Endothelial cell of umbilical vein (primary cell): ENCODE results near the gene RNF213. TPM values are rescaled to one million over a fixed set of nuclear protein-coding genes. Genes with fewer than 3 reads are reported as not detected.
"Not testable (repeated sequence)": the region's sequence is repeated elsewhere in the genome, so short reads cannot be mapped to it uniquely, and the experiment has no call there.

ENCODE experiments used
- BruUV-seq: library from RNA; stranded (reverse); fragments of 400-500 nt; replicated peaks from 2 replicates; lab custom pipeline; 2021; lab: Mats Ljungman, UMichigan
- CTCF ChIA-PET: fragments of 300-600, 350-600 bp; sonication (Branson Sonifier 250); formaldehyde crosslinking; loops from one replicate; lab custom pipeline; 2021; ENCODE audit warnings: antibody characterized with exemption, inconsistent platforms; lab: Charles Lee
- POLR2A ChIA-PET: fragments of 300-600, 350-600 bp; sonication (Branson Sonifier 250); formaldehyde crosslinking; loops from one replicate; lab custom pipeline; 2021; ENCODE audit warnings: antibody characterized with exemption, inconsistent platforms; lab: Charles Lee
- DNase-seq: peaks from one replicate; pipeline ENCODE4 v3.0.0-alpha.2; 2011; ENCODE audit warnings: low read depth, low spot score
- FAIRE-seq: peaks from 2 replicates; lab custom pipeline; 2011; peaks lifted over from hg19 to GRCh38; lab: Jason Lieb, UNC
- H2AFZ ChIP-seq: 2 replicates; pipeline ENCODE4 v1.6.0; 2012; ENCODE audit warnings: low read depth, low read length, control low read depth, inconsistent platforms
- H3K27ac ChIP-seq: 2 replicates; pipeline ENCODE4 v1.5.1; 2011; ENCODE audit warnings: low read depth, mild to moderate bottlenecking, control low read depth, low read length, moderate library complexity; ENCODE audit not compliant: insufficient read depth
- H3K27me3 ChIP-seq, 2 experiments: 2 replicates each; pipeline versions ENCODE4 v1.6.0 to v1.6.1; 2011; ENCODE audit warnings: low read length in 2 of 2, mixed read lengths in 1 of 2; ENCODE audit not compliant: control insufficient read depth in 2 of 2, insufficient read depth in 2 of 2
- H3K36me3 ChIP-seq, 2 experiments: 2 replicates in 1 of 2; 3 replicates in 1 of 2; pipeline ENCODE4 v1.5.1; 2011; ENCODE audit warnings: low read length in 2 of 2, mild to moderate bottlenecking in 1 of 2, moderate library complexity in 1 of 2; ENCODE audit not compliant: control insufficient read depth in 2 of 2, insufficient read depth in 2 of 2; ENCODE audit errors: extremely low read depth in 1 of 2
- H3K4me1 ChIP-seq: 3 replicates; pipeline ENCODE4 v1.5.1; 2011; ENCODE audit warnings: mild to moderate bottlenecking, low read length; ENCODE audit not compliant: control insufficient read depth, insufficient read depth; ENCODE audit errors: extremely low read depth
- H3K4me2 ChIP-seq: 2 replicates; pipeline ENCODE4 v1.6.1; 2011; ENCODE audit warnings: low read length, control low read depth, mixed read lengths; ENCODE audit not compliant: insufficient read depth
- H3K4me3 ChIP-seq, 3 experiments: fragments of 200-600 bp in 1 of 3; sonication (generic), shearing (Covaris generic) in 1 of 3; replicated peaks in 1 of 3; 2 replicates each; pipeline ENCODE4 v1.5.1; 2011 to 2016; ENCODE audit warnings: control low read depth in 3 of 3, low read length in 3 of 3, mild to moderate bottlenecking in 2 of 3, inconsistent platforms in 1 of 3, low read depth in 1 of 3, moderate library complexity in 1 of 3; ENCODE audit not compliant: insufficient read depth in 1 of 3
- H3K79me2 ChIP-seq: 2 replicates; pipeline ENCODE4 v1.6.0; 2012; ENCODE audit warnings: low read length, inconsistent platforms; ENCODE audit not compliant: control insufficient read depth, insufficient read depth
- H3K9ac ChIP-seq: replicated peaks from 2 replicates; pipeline ENCODE3; 2011; ENCODE audit warnings: low read length, control low read depth; ENCODE audit not compliant: insufficient read depth; ENCODE audit errors: extremely low read depth
- H3K9me1 ChIP-seq: replicated peaks from 3 replicates; pipeline ENCODE4 v1.6.0; 2011; ENCODE audit warnings: mild to moderate bottlenecking, low read length; ENCODE audit not compliant: control insufficient read depth, insufficient read depth; ENCODE audit errors: extremely low read depth
- H3K9me3 ChIP-seq: replicated peaks from 2 replicates; pipeline ENCODE4 v1.5.1; 2012; ENCODE audit warnings: low read length, inconsistent platforms; ENCODE audit not compliant: control insufficient read depth, insufficient read depth
- H4K20me1 ChIP-seq: replicated peaks from 2 replicates; pipeline ENCODE3; 2011; ENCODE audit warnings: mild to moderate bottlenecking, low read length; ENCODE audit not compliant: control insufficient read depth, insufficient read depth; ENCODE audit errors: extremely low read depth
- CTCF ChIP-seq, 2 donors: IDR thresholded peaks; 1 replicate in 1 of 2; 2 replicates in 1 of 2; pipeline ENCODE4 v1.5.1; 2011; ENCODE audit warnings: low read length in 2 of 2, mild to moderate bottlenecking in 2 of 2, moderate library complexity in 2 of 2, control low read depth in 1 of 2, inconsistent platforms in 1 of 2, low read depth in 1 of 2; ENCODE audit not compliant: insufficient read depth in 1 of 2; ENCODE audit errors: extremely low read depth in 1 of 2
- EZH2 ChIP-seq: IDR thresholded peaks from 2 replicates; pipeline ENCODE4 v1.6.1; 2012; ENCODE audit warnings: borderline replicate concordance, low read depth, mild to moderate bottlenecking, moderate library complexity, low read length, inconsistent platforms; ENCODE audit not compliant: severe bottlenecking
- FOS ChIP-seq: IDR thresholded peaks from 2 replicates; pipeline ENCODE4 v1.6.1; 2011; ENCODE audit warnings: mild to moderate bottlenecking, low read length, moderate library complexity, borderline replicate concordance; ENCODE audit not compliant: insufficient read depth
- GATA2 ChIP-seq: IDR thresholded peaks from 2 replicates; pipeline ENCODE4 v1.7.0; 2011; ENCODE audit warnings: low read depth, mild to moderate bottlenecking, moderate library complexity, mixed read lengths, low read length; ENCODE audit not compliant: insufficient read length, insufficient read depth
- JUN ChIP-seq: IDR thresholded peaks from 2 replicates; pipeline ENCODE4 v1.6.1; 2011; ENCODE audit warnings: borderline replicate concordance, low read depth; ENCODE audit not compliant: insufficient read length, insufficient read depth
- MAX ChIP-seq: IDR thresholded peaks from 2 replicates; pipeline ENCODE4 v1.6.1; 2011; ENCODE audit not compliant: insufficient read depth, insufficient read length
- MYC ChIP-seq: IDR thresholded peaks from one replicate; pipeline ENCODE4 v1.6.1; 2011; ENCODE audit warnings: mild to moderate bottlenecking, low read depth, low read length
- POLR2A ChIP-seq: IDR thresholded peaks from 2 replicates; pipeline ENCODE4 v1.6.1; 2012; ENCODE audit warnings: low read depth, mild to moderate bottlenecking, control low read depth, low read length
- POLR2AphosphoS5 ChIP-seq: IDR thresholded peaks from 2 replicates; pipeline ENCODE4 v1.6.1; 2012; ENCODE audit warnings: low read depth, mild to moderate bottlenecking, control low read depth, low read length, moderate library complexity; ENCODE audit not compliant: insufficient read depth
- dilution Hi-C: fragments of 300-500 bp; cut with MboI; formaldehyde crosslinking; loops from one replicate; pipeline ENCODE4 v1.15.0; 2019; ENCODE audit warnings: low sequenced_read_pairs; ENCODE audit not compliant: extremely low pct_ligation_motif_present
- intact Hi-C: fragments of 100-400 bp; cut with micrococcal nuclease; formaldehyde crosslinking; loops from one replicate; pipeline ENCODE4 v1.10.0; 2022
- polyA plus RNA-seq, 4 experiments: library from polyadenylated mRNA; depleted of rRNA in 3 of 4; stranded (reverse) in 3 of 4; unstranded in 1 of 4; fragments of >200 nt; gene quantifications; 2 replicates each; pipeline versions ENCODE4 v1.2.1 to v1.2.3, GENCODE V29; 2011 to 2012; ENCODE audit warnings: missing spikeins in 1 of 4
- total RNA-seq: library from RNA; stranded (reverse); gene quantifications from 2 replicates; pipeline ENCODE4 v1.2.3, GENCODE V29; 2021

Gene RNF213
- total and polyA plus RNA-seq, 2 donors (not counting 3 experiments of a cell fraction or from before 2014, with no cell fraction given) = 36.5 to 116 TPM

DNA sequence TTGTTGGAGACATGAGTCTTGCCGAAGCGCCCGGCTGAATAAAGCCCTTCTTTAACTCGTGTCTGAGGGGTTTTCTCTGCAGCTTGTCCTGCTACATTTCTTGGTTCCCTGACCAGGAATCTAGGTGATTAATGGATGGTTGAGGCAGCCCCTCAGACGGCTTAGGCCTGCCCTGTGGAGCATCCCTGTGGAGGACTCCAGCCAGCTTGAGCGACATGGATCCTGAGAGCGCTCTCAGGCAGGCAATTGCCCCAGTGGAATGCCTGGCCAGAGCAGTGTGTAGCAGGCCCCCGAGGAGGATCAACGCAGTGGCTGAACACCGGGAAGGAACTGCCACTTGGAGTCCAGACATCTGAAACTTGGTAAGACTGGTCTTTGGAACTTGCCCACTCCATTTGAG is 137.0 kb downstream of the RNF213 start:
- no TSS peak for BruUV-seq
- no peak overlapping the region for H3K4me2 ChIP-seq
- FAIRE-seq (no peak), DNase-seq (no peak)
- no peak overlapping the region for H3K9ac ChIP-seq
- dilution Hi-C loops (no loop called here), intact Hi-C loops (no loop called here)
- H3K79me2 ChIP-seq = no peaks in the 10 kb centered on the region
- no peak for TF ChIP-seq POLR2AphosphoS5
- TF ChIP-seq FOS = no peak
- TF ChIP-seq CTCF (IDR thresholded peaks at IDR 0.05; ENCODE audit: extremely low read depth in 1 of 2, insufficient read depth in 1 of 2, low read depth in 1 of 2, low read length in 2 of 2) = no peak
- TF ChIP-seq GATA2 = no peak
- TF ChIP-seq JUN = no peak
- TF ChIP-seq POLR2A = no peak
- no peak for TF ChIP-seq MYC
- no peak for TF ChIP-seq EZH2
- TF ChIP-seq MAX = no peak
- H3K36me3 ChIP-seq = peaks cover 5 to 9% of the 10 kb centered on the region in 2 experiments
- H3K9me3 ChIP-seq = no peaks in the 10 kb centered on the region
- no peak overlapping the region for H3K27ac ChIP-seq
- no peaks in the 10 kb centered on the region for H4K20me1 ChIP-seq
- no peaks in the 10 kb centered on the region for H3K4me1 ChIP-seq
- no peaks in the 10 kb centered on the region for H3K9me1 ChIP-seq
- no peaks in the 10 kb centered on the region for H3K27me3 ChIP-seq
- ChIA-PET CTCF (no interaction called here), POLR2A (no interaction called here)
- H2AFZ ChIP-seq = no peak overlapping the region
- H3K4me3 ChIP-seq = no peak overlapping the region

GRCh38 chr17:80401086-80401485 is 140.4 kb downstream of the RNF213 start:
- H2AFZ ChIP-seq, H3K27me3 ChIP-seq, BruUV-seq, H3K79me2 ChIP-seq, H4K20me1 ChIP-seq, H3K4me1 ChIP-seq, POLR2A ChIA-PET, intact Hi-C loops, H3K36me3 ChIP-seq, H3K9me3 ChIP-seq, DNase-seq, H3K4me2 ChIP-seq, H3K27ac ChIP-seq, FAIRE-seq, H3K4me3 ChIP-seq, H3K9ac ChIP-seq, H3K9me1 ChIP-seq, dilution Hi-C loops: not testable (repeated sequence)
- CTCF ChIA-PET = interaction anchor here (1.0 kb wide), 1 partner anchor 8 kb away, joined by 3 read pairs; no protein-coding TSS in a partner anchor

- CTCF ChIA-PET = interaction anchor here (1.0 kb wide), 1 partner anchor 9 kb away, joined by 3 read pairs; no protein-coding TSS in a partner anchor
- intact Hi-C loops, BruUV-seq: not testable (repeated sequence)
Observed at GRCh38 chr17:80402102-80402501, 141.4 kb downstream of the RNF213 start.

More at GRCh38 chr17:80402102-80402501, 141.4 kb downstream of the RNF213 start:
- FAIRE-seq, H3K27me3 ChIP-seq, H3K79me2 ChIP-seq, H4K20me1 ChIP-seq, H3K9me3 ChIP-seq, H3K9ac ChIP-seq, DNase-seq, H3K4me1 ChIP-seq, H3K36me3 ChIP-seq, H3K27ac ChIP-seq, H2AFZ ChIP-seq, H3K9me1 ChIP-seq, POLR2A ChIA-PET, H3K4me2 ChIP-seq, dilution Hi-C loops, H3K4me3 ChIP-seq: not testable (repeated sequence)
